ENCODE results near the gene RAPH1. TPM values are rescaled to one million over a fixed set of nuclear protein-coding genes. Genes with fewer than 3 reads are reported as not detected.

Gene RAPH1
- total and polyA plus RNA-seq, 7 donors, result 4.8 to 19.9 (median 11.8) TPM

- WGBS, 2 donors, result 73 to 76% methylated on average over 7 of the region's 7 CpGs
- Histone ChIP-seq H3K27ac (no peak overlapping the region), H3K27me3 (no peaks in the 10 kb centered on the region), H3K4me3 (no peak overlapping the region), H3K36me3 (peaks cover 0 to 50% (median 4%) of the 10 kb centered on the region in 4 donors), H3K9me3 (no peaks in the 10 kb centered on the region), H3K4me1 (peaks cover 0 to 10% (median 9%) of the 10 kb centered on the region in 4 donors)
- intact Hi-C loops (cut with DNase I), result no loop called here
- no peak for TF ChIP-seq CTCF (IDR thresholded peaks at IDR 0.05)
- TF ChIP-seq POLR2AphosphoS5 (IDR thresholded peaks at IDR 0.05), result no peak
- TF ChIP-seq POLR2A (IDR thresholded peaks at IDR 0.05), result no peak
- no peak for TF ChIP-seq EP300 (IDR thresholded peaks at IDR 0.05)
- DNase-seq, result no peak
Measured at GRCh38 chr2:203412546-203413331, 122.4 kb downstream of the RAPH1 start.

- TF ChIP-seq EP300 (IDR thresholded peaks at IDR 0.05), result no peak
- no peak for TF ChIP-seq POLR2AphosphoS5 (IDR thresholded peaks at IDR 0.05)
- no peak for TF ChIP-seq POLR2A (IDR thresholded peaks at IDR 0.05)
- no peak for TF ChIP-seq CTCF (IDR thresholded peaks at IDR 0.05)
- intact Hi-C loops (cut with DNase I), result no loop called here
- H3K4me1 ChIP-seq, result peaks cover 0 to 6% (median 6%) of the 10 kb centered on the region in 4 donors
- H3K36me3 ChIP-seq, result peaks cover 0 to 63% (median 3%) of the 10 kb centered on the region in 4 donors
- H3K27me3 ChIP-seq, result no peaks in the 10 kb centered on the region
- H3K4me3 ChIP-seq, result no peak overlapping the region
- no peak for DNase-seq
- H3K9me3 ChIP-seq, result no peaks in the 10 kb centered on the region
- H3K27ac ChIP-seq, result no peak overlapping the region
Measured at GRCh38 chr2:203407496-203407895, 127.6 kb downstream of the RAPH1 start.

GRCh38 chr2:203404996-203405395 is 130.1 kb downstream of the RAPH1 start:
- DNase-seq, result no peak
- Histone ChIP-seq H3K27me3 (no peaks in the 10 kb centered on the region), H3K27ac (no peak overlapping the region), H3K4me3 (no peak overlapping the region), H3K36me3 (peaks cover 0 to 55% (median 3%) of the 10 kb centered on the region in 4 donors), H3K4me1 (no peaks in the 10 kb centered on the region), H3K9me3 (no peaks in the 10 kb centered on the region)
- intact Hi-C loops (cut with DNase I), result no loop called here
- TF ChIP-seq EP300 (IDR thresholded peaks at IDR 0.05) (no peak), POLR2A (IDR thresholded peaks at IDR 0.05) (no peak), POLR2AphosphoS5 (IDR thresholded peaks at IDR 0.05) (no peak), CTCF (IDR thresholded peaks at IDR 0.05) (no peak)

GRCh38 chr2:203400805-203401585 is 134.1 kb downstream of the RAPH1 start:
- peaks cover 0 to 10% (median 8%) of the 10 kb centered on the region in 4 donors for H3K4me1 ChIP-seq
- peaks cover 0 to 34% (median 3%) of the 10 kb centered on the region in 4 donors for H3K36me3 ChIP-seq
- no peak for DNase-seq
- 97 to 99% methylated on average over 2 of the region's 2 CpGs for WGBS, 2 donors
- no peak overlapping the region for H3K4me3 ChIP-seq
- H3K9me3 ChIP-seq, result no peaks in the 10 kb centered on the region
- H3K27ac ChIP-seq, result no peak overlapping the region
- TF ChIP-seq POLR2AphosphoS5 (IDR thresholded peaks at IDR 0.05) (no peak), POLR2A (IDR thresholded peaks at IDR 0.05) (no peak), CTCF (IDR thresholded peaks at IDR 0.05) (no peak), EP300 (IDR thresholded peaks at IDR 0.05) (no peak)
- H3K27me3 ChIP-seq, result no peaks in the 10 kb centered on the region
- intact Hi-C loops (cut with DNase I), result no loop called here
